GM19043 (cell line): ENCODE data around the gene JMJD7.

Experiments
- ATAC-seq: cut with Tn5 transposase; IDR thresholded peaks from one replicate; pipeline ENCODE4 v1.9.1; 2021; ENCODE audit warnings: low read depth; ENCODE audit not compliant: unreplicated experiment

JMJD7 gene

GRCh38 chr15:41798607-41799487 is 29.0 kb upstream of the JMJD7 start:
- no peak for ATAC-seq

DNA sequence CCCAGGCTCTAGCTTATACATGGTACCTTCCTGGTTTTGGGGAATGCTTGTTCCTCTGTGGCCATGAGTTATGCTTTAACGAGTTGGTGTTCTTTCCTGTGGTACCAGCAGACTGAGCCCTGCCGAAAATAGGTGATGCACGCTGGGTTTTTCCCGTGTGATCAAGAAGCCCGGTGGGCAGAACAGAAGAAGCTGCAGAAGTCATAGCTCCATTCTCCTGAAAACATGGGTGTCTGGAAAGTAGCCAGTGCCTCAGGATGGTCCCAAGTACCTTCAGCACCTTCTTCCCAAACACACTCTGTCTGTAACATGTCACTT is 28.4 kb upstream of the JMJD7 start:
- no peak for ATAC-seq

DNA sequence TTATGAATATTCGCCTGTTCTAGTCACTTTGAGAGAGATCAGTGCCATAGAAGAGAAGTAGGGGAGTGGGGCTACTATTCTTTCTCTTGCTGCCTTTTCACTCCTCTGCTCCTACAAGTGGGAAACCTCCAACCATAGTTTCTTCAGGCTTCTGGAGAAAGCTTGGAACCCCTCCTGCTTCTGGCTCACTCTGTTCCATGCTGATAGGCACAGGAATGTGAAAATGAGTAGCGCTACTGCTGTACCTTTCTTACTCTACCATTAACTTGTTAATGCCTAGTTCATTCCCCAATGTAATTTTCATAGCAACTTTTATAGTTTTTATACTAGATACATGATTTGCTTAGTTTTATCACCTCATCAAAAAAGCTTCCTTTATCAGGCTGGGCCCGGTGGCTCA is 26.7 kb upstream of the JMJD7 start:
- ATAC-seq: no peak

- ATAC-seq: no peak
Measured at GRCh38 chr15:41801850-41802455, 25.9 kb upstream of the JMJD7 start.

- ATAC-seq: no peak
Measured at GRCh38 chr15:41804361-41804760, 23.5 kb upstream of the JMJD7 start.

DNA sequence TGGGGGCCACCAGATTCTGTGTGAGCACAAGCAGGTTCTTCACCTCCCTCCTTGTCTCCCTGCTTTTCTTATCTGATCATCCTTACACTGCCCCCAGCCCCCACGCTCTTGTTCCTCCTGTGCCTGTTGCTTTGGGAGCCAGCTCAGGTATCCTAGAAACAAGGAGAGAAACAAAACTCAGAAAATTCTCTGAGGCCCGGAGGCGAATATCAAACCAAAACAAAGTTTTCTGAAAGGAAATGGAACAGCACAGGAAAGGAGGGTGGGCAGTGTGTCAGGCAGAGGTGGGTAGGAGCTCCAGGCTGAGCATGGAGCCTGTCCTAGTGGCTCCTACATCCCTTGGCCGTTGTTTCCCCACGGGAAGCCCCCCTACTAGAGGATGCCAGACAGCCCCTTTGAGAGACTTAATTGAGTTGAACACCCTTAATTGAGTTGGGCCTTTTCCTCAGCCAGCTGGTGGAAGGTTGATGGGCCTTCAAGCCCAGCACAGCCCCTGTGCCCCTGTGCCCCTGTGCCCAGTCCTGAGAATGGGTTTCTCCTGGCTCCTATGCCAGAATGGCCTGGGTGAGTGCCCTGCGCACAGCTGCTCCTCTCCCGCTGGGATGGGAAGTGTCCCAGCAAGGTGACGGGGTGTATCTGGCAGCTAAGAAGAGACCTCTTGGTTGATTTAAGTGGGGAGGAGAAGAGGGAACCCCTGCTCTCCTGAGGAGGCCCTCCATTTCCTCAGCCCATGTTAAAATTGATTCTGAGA is 22.8 kb upstream of the JMJD7 start:
- no peak for ATAC-seq

DNA sequence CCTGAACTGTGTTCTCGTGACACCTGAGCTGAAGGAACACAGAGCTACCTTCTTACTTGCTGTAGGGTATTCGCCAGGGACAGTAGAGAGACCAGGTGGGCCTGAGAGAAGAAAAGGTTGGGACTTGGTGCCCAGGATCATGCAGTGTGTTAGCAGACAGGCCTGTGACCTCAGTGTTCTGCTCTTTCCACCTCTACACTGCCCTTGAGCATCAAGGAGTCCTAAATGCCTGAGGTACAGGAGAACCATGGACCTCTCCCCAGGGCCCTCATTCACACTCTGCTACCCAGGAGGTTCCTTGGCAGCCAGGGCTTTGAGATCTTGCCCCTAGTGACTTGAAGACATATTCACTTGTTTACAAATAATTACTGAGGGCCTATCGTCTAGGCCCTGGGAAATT is 22.2 kb upstream of the JMJD7 start:
- ATAC-seq: no peak

DNA sequence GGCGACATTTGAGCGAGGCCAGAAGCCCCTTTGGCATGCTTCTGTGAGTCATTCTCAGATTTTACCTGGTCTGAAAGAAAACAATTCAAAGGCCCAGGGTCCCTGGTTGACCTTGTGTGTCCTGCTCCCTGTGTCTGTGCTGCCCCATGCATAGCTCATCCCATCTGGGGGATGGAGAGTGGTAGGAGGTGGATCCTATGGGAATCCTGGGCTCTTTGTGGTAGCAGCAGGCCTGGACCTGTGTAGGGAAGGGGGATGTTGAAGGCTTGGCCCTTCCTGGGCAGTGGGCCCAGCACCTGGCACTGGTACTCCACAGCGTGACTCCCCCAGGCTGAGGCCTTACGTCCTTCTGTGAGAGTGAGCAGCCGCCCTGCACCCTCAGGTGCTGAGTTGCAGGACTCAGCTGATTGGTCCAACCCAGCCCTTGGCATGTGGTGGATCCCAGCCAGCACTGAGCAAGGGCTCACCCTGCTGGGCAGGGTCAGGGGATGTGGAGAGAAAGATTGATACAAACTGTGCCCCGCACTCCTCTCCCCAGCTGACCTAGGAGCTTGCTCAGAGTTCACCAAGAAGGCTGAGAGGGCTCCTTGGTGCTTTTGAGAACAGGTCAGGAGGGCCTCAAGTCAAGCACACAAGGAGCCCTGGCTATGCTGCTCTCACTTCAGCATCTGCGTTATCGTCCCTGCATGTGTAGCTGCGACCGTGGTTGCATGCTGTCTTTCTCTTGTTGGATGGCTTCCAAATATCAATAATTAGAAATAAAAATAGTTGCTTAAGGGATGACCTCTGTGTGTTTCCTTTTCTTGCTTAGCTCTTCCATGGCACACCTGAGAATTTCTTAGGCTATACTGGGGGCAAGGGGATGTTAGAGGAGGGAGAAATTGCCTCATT is 21.4 kb upstream of the JMJD7 start:
- no peak for ATAC-seq

- no peak for ATAC-seq
Measured at GRCh38 chr15:41809121-41809520, 18.8 kb upstream of the JMJD7 start.

DNA sequence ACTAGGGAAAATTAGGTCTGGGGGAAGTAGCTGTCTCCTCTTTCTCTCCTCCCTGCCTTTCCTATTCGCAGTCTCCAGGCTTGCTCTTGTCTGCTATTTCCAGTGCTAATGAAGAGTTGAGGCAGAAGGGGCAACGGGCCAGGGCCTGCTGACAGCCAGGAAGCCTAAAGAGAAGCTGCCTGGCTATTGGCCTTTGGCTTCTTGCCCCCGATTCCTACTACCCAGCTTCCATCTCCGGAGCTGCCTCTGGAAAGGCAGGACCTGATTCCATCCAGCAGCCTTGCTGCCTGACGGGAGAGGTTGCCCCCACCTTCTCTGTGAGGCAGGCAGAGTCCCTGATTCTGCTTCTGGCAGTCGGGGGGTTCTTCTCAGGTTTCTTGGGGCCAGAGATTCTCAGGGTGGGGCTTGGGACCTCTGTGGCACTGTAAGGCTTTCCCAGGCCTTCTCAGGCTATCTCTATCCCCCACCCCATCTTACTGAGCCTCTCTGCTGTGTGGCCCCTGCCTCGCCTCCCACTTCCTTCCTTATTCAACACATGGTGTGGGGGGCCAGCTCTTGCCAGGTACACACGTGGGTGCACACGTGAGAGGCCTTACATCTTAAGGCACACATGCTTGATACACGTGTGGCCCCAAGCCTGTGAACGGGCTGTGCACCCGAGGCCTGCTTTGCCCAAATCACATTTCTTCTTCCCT is 18.2 kb upstream of the JMJD7 start:
- ATAC-seq: no peak

DNA sequence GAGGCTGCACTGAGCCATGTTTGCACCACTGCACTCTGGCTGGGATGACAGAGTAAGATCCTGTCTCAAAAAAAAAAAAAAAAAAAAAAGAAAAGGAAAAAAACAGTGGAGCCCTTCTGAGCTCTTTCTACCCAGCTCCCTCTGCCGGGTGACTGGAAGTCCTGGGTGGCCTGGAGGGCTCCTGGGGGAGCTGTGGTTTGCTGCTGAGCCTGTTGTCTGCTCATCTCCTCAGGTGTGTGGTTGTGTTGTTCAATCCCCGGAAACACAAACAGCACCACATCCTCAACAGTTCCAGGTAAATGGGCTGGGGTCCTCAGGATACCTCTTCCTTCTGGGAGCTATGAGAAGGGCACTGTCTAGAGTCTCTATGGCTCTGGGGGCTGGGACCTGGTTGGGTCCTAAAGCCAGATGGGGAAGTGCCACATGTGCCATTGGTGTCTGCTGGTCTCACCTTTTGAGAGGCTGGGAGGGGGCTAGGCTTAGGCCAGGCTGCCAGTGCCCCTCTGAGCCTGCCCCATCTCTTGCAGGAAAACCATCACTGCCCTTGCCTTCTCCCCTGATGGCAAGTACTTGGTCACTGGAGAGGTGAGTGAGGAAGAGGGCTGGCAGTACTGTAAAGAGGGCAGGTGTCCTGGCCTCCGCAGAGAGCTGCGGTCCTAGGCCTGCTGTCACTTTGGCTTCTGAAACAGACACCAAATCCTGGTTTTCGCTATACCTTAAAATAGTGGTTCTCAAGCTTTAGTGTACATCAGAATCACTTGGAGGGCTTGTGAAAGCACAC is 17.1 kb upstream of the JMJD7 start:
- no peak for ATAC-seq

DNA sequence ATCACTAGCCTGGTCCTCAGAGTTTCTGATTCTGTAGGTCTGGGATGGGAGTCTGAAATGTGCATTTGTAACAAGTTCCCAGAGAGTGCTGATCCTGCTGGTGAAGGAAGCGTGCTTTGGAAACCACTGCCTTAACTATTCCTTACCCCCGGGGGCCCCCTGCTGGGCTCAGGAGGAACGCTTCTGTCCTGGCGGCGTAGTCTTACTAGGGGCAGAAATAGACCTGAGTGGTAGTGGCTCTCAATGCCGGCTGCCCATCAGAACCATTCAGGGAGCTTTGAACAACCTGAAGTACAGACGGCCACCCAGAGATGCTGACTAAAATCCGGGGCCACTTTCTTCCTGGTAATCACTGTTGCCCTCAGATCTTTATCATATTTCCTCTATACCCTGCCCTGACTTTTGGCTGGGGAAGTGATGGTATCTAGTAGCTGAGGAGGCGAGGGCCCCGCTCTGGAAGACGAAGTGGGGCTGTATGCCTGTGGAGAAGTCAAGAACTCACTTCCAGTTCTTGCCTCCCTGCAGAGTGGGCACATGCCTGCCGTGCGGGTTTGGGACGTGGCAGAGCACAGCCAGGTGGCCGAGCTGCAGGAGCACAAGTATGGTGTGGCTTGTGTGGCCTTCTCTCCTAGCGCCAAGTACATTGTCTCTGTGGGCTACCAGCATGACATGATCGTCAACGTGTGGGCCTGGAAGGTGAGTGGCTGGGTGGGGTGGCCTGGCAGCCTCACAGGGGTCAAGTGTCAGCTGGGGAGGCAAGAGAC is 16.3 kb upstream of the JMJD7 start:
- ATAC-seq: no peak

GRCh38 chr15:41812820-41813375 is 15.0 kb upstream of the JMJD7 start:
- ATAC-seq: no peak

GRCh38 chr15:41813426-41813825 is 14.5 kb upstream of the JMJD7 start:
- ATAC-seq: no peak

DNA sequence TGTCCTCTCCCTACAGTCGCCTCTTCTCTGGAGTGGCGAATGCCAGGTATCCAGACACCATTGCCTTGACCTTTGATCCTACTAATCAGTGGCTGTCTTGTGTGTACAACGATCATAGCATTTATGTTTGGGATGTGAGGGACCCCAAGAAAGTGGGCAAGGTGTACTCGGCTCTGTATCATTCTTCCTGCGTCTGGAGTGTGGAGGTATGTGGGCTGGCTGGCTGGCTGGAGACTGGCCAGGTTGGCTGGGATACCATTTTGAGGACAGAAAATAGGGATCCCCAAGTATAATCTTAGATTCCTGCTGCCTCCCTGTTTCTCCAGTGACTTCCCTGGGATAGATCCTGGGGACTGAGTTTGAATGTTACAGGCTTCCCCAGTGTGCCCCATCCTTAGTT is 13.4 kb upstream of the JMJD7 start:
- no peak for ATAC-seq

GRCh38 chr15:41816788-41817187 is 11.1 kb upstream of the JMJD7 start:
- no peak for ATAC-seq

GRCh38 chr15:41817327-41817726 is 10.6 kb upstream of the JMJD7 start:
- no peak for ATAC-seq

DNA sequence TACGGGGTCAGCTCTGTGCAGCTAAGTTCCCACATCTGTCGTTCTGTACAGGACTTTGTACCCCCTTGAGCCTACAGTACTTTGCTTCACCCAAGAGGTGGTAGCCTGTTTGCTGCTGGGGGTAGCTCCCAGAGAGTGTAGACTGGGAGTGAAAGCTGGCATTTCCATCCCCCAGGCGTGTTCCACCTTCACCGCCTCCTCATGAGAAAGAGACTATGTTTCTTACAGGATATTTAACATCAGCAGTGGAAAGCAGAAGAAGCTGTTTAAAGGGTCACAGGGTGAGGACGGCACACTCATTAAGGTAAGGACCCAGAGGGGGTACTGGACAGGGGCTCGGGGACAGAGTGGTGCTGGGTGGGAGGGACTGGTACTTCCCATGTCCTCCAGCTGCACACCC is 10.1 kb upstream of the JMJD7 start:
- no peak for ATAC-seq
